GM12892 (cell line): ENCODE data around the gene ADIG.

Experiments
- DNase-seq: peaks from one replicate; pipeline ENCODE4 v3.0.0; 2011; ENCODE audit not compliant: insufficient read length
- FAIRE-seq: peaks from 2 replicates; lab custom pipeline; 2011; peaks lifted over from hg19 to GRCh38; lab: Jason Lieb, UNC
- POLR2A ChIP-seq: IDR thresholded peaks from 2 replicates; pipeline ENCODE4 v1.6.1; 2011; ENCODE audit warnings: low read depth, low read length, control low read depth
- POLR2AphosphoS5 ChIP-seq: IDR thresholded peaks from 2 replicates; pipeline ENCODE4 v1.6.1; 2011; ENCODE audit warnings: low read depth, low read length, control low read depth
- TAF1 ChIP-seq: IDR thresholded peaks from 2 replicates; pipeline ENCODE4 v1.6.1; 2011; ENCODE audit warnings: low read depth, mild to moderate bottlenecking, control low read depth, low read length, borderline replicate concordance

The ADIG gene

DNA sequence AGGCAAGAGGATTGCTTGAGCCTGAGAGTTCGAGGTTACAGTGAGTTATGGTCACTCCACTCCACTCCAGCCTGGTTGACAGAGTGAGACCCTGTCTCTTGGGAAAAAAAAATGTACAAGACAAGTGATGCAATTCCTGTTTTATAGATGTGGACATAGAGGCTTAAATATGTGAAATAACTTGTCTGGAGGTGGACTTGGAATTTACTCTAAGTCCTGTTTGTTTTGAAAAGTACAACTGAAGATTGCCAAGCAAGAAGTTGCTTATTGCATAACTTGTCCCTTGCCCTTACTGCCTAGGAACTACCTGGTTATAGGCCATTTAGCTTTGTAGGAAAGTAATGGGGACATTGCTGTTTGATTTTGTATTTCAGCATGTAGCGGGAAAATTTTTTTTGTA lies 26.0 kb upstream of the ADIG start:
- DNase-seq (no peak), FAIRE-seq (no peak)
- TF ChIP-seq POLR2AphosphoS5 (no peak), POLR2A (no peak), TAF1 (no peak)

DNA sequence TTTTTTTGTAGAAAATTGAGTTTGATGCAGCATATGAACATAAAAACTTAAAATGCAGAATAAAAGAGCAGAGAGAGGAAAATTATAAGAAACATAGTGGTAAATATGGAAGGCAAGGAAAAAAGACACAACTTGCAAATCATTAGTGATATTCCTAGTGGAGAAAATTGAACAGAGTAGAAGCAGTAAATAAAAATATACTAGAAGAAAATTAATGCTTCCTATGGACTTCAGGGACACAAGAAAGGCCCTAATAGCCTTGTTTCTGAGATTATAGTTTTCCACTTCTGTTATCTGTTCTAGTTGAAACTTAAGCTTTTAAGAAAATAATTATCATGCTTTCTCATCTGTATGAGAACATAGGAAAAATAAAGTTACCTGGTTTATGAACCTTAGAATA lies 25.6 kb upstream of the ADIG start:
- DNase-seq (no peak), FAIRE-seq (no peak)
- TF ChIP-seq POLR2A (no peak), POLR2AphosphoS5 (no peak), TAF1 (no peak)

DNA sequence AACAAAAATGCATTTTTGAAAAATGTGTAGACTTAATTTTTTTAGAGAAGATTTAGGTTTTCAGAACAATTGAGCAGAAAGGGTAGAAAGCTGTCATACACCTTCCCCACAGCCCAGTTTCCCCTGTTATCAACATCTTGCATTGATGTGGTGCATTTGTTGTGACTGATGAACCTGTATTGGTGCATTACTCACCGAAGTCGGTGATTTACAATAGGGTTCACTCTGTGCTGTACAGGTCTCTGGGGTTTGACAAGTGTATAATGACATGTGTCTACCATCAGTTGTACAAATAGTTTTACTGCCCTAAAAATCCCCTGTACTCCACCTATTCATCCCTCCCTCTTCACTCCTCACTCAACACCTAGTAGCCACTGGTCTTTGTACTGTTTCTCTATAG lies 23.8 kb upstream of the ADIG start:
- no peak for TF ChIP-seq POLR2A
- no peak for TF ChIP-seq TAF1
- no peak for TF ChIP-seq POLR2AphosphoS5
- FAIRE-seq (no peak), DNase-seq (no peak)

DNA sequence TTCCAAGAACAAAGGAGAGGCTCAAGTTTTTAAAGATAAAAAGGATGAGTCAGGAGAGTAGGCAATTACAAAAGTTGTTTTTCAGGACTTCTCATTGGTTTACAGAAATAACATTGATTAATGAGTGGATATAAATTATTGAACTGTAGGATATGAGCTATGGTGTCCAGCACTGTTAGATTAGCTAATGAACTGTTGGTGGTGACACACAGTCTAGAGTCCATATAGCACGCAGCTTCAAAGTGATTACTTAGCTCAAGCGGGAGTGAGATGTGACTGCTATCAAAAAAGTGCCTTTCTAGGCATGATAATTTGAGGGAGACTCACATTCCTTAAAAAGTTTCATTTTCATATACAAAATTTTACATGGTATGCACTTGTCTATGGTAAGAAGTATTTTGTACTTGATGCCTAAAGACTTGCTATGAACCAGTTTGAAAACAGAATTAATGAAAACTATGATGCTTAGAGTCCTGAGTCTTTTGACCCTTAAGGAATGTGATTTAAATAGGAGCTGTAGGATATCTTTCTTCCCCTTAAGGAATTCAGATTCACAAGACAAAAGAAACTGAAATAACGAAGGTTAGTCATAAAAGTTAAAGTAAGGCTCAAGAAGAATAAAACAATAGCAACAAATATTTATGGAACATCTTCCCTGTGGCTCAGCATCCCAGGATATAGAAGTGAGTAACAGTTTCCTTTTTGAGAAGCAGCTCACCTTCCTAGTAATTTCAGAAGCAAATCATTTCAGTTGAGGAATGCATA lies 22.2 kb upstream of the ADIG start:
- DNase-seq (no peak), FAIRE-seq (no peak)
- TF ChIP-seq POLR2A (no peak), POLR2AphosphoS5 (no peak), TAF1 (no peak)

DNA sequence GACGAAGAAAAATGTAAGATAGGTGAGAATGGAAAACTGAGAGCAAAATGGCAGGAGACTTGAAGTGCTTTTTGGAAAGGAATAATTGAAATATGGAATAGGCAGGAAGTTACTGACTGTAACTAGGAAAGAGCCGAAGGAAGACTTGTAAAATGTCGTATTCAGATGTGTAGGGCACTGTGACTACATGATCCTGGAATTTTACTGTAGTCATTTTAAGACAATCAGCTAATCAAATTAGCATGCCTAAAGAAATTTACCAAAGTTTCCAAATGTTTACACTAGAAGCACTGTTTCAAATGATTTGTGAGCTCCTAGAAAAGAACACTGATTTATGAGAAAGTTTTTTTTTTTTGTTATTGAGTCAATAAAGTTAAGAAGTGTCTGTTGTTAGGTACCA lies 21.2 kb upstream of the ADIG start:
- no peak for FAIRE-seq
- TF ChIP-seq POLR2AphosphoS5 (no peak), TAF1 (no peak), POLR2A (no peak)
- DNase-seq: no peak

DNA sequence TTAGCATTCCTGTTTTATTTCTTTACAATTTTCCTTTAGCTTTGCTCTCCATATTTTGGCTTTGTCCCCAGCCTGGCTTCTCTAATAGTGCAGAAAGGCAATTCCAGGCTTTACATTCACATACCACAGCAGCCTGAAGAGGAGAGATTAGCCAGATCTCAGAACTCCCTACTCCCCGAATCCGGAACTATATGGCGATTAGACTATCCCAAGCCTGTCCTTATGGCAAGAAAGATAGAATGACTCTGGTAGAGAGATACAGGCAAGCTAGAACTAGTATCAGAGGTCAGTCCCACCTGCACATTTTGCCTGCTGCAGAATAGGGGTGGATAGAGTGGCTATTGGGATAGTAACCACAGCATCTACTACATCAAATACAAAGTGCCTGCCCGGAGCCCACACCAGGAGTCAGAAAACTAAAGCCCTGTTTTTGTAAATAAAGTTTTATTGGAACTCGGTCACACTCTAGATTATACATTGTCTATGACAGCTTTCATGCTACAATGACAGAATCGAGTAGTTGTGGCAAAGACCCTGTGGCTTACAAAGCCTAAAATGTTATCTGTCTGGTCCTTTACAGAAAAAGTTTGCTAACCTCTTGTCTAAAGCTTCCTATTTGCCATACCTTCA lies 17.1 kb upstream of the ADIG start:
- FAIRE-seq (no peak), DNase-seq (no peak)
- TF ChIP-seq POLR2AphosphoS5: no peak
- TF ChIP-seq POLR2A: no peak
- no peak for TF ChIP-seq TAF1

DNA sequence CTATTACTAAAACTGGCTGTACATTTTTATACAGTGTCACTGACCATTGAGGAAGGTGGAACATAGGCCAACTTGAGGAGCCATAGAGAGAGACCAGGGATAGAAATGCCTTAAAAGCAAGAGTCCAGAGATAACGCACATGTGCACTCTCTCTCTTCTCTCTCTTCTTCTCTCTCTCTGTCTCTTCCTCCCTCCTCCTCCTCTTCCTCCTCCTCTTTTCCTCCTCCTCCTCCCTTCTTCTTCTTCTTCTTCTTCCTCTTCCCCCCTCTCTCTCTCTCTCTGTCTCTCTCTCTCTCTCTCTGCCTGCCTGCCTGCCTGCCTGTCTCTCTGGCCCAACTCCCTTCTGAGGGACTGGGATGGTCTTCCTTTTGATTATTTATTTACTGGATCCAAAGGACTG lies 16.3 kb upstream of the ADIG start:
- TF ChIP-seq POLR2AphosphoS5 (no peak), TAF1 (no peak), POLR2A (no peak)
- FAIRE-seq: no peak
- DNase-seq: no peak

DNA sequence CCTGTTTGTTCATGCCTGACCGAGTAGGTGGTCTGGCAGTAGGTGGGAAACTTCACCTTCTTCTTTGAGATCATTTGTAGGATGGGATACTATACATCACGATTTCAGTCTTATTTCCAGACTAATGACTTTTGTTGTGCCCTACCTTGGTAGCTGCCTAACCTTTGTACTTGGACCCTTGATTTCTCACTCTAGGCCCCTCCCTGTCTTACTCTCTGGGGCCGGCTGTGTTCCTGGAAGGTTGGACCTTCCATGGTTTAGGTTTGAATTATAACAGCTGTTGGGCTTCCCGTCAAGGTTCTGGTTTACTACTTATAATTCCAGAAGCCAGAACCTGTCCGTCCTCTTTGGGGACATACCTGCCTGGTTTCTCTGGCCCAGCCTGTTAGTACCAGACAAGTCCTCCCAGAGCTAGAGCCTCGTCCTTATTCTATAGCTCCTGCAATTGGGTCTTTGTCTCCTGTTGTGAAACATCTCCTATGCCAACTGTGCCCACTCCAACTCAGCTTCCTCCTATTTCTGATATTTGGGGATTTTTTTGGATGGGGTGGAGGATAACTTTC lies 14.9 kb upstream of the ADIG start:
- FAIRE-seq (no peak), DNase-seq (no peak)
- TF ChIP-seq POLR2A (no peak), TAF1 (no peak), POLR2AphosphoS5 (no peak)

DNA sequence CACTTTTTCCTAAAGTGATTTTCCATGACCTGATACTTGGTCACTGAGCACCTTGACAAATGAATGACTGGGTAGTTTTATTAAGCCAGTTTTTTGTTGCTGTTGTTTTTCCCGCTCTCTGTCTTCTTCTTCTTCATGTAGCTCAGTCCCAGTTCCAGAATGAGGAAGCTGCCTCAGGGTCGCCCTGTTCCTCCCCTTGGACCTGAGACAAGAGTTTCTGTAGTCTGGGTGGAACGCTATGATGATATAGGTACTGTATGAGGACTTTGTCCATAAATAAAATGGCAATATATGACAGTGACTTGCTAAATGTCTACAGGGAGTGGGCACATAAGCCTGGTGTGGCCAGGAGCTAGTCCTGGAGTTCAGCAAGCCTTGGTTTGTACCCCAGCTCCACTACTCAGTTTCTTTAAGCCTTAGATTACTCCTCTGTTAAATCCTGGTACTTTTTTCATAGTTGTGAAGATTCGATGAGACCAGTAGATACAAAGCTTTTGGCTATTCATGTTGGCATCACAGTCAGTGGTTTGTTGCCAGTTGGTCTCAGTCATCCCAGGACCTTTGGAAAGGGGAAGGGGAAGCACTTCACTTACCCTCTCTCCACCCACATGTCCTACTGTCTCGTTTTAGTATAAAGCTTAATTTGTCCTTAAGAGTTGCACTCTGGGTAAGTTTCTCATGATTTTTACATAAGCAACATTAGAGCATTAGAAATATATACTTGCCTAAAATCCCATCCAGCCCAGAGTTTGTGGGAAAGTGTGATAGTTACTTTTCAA lies 11.1 kb upstream of the ADIG start:
- TF ChIP-seq POLR2AphosphoS5: no peak
- TF ChIP-seq POLR2A: no peak
- no peak for TF ChIP-seq TAF1
- DNase-seq (no peak), FAIRE-seq (no peak)

DNA sequence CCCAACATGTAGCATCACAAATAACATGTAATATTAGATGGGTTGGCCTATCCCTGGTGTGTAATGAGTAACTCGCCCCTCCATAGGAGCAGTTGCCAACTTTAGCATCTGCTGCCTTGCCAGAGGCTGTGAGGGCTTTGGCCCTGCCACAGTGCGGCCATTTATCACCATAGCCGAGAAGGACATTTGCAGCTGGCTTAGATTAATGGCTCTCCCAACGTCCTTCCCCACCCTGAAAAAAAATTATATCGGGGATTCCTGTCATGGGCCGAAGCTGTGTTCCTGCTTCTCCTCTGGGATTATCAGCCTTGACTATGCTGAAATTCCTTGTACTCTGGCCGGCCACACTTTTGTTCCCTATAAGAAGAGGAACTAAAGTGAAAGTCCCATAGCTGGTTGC lies 7.6 kb upstream of the ADIG start:
- no peak for FAIRE-seq
- DNase-seq: no peak
- TF ChIP-seq POLR2AphosphoS5 (no peak), POLR2A (no peak), TAF1 (no peak)
